Measurements from ENCODE around the gene PEAK1. TPM values are rescaled to one million over a fixed set of nuclear protein-coding genes. Genes with fewer than 3 reads are reported as not detected.

The PEAK1 gene
- total RNA-seq, 2 experiments from 2014 or later = 6.0 to 10.8 TPM

GRCh38 chr15:77070495-77071304 is 349.2 kb downstream of the PEAK1 start, which contains the start of gene TSPAN3:
TSS of gene TSPAN3 (minus strand) at chr15:77071109. CDS start at chr15:77070954, 155 bp downstream.
- peak; percentile 94 for DNase-seq (ENCODE audit: low spot score)
- H4K20me1 ChIP-seq (ENCODE audit: insufficient read depth, low read length) = 0 out of 2 replicates have a peak, but pooled peaks cover 4% of the 10 kb centered on the region
- peak within 1 kb of the TSS; percentile 91 for H3K4me2 ChIP-seq (ENCODE audit: low read length)
- ChIA-PET CTCF (ENCODE audit: unreplicated experiment) (no interaction called here), POLR2A (interaction anchor here (1.1 kb wide), 1 partner anchor 10 kb away, joined by 4 read pairs; no protein-coding TSS in a partner anchor)
- H3K4me1 ChIP-seq (ENCODE audit: insufficient read depth, low read length, poor library complexity, severe bottlenecking) = peaks cover 25% of the 10 kb centered on the region
- H3K27ac ChIP-seq (ENCODE audit: low read depth, low read length, poor library complexity, severe bottlenecking) = no peak within 1 kb of the TSS
- TF ChIP-seq EZH2phosphoT487 (IDR thresholded peaks at IDR 0.05; ENCODE audit: borderline replicate concordance, low read depth, low read length) (no peak), CTCF (conservative IDR thresholded peaks at IDR 0.05; ENCODE audit: low read length) (no peak)
- no peaks in the 10 kb centered on the region for H3K36me3 ChIP-seq (ENCODE audit: insufficient read depth, low read length)
- intact Hi-C loops (cut with micrococcal nuclease; ENCODE audit: unreplicated experiment) = no loop called here
- H3K9me2 ChIP-seq (ENCODE audit: insufficient read depth, low read length) = no peaks in the 10 kb centered on the region
- peak within 1 kb of the TSS; percentile 71 for H3K4me3 ChIP-seq (ENCODE audit: low read depth, low read length, poor library complexity, severe bottlenecking)
- no TSS peak for BruUV-seq (replicated peaks)
- H3K79me2 ChIP-seq (ENCODE audit: insufficient read depth, low read depth, low read length) = no peaks in the 10 kb centered on the region; the same call in 1 of the 2 replicates
- H2AFZ ChIP-seq (ENCODE audit: low read length) = peak within 1 kb of the TSS; percentile 97
- no peaks in the 10 kb centered on the region for H3K9me3 ChIP-seq (ENCODE audit: low read length)

DNA sequence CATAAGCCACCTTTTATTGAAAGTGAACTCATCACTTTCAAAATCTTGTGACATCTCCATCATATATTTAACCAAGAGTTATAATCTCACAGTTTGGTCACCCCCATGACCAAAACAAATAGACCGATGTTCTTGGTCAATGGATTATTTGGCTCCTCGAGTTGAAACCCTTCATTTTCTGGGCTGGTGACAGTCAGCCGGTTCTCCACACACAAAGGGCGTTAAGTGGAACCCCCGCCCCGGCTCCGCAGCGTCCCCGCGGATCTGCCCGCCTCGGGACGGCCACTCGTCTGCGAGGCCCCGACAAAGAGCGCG is 349.8 kb downstream of the PEAK1 start:
- Histone ChIP-seq H4K20me1 (ENCODE audit: insufficient read depth, low read length) (0 out of 2 replicates have a peak, but pooled peaks cover 4% of the 10 kb centered on the region), H3K4me2 (ENCODE audit: low read length) (peak overlapping the region; percentile 91), H3K79me2 (ENCODE audit: insufficient read depth, low read depth, low read length) (no peaks in the 10 kb centered on the region; the same call in 1 of the 2 replicates), H3K27ac (ENCODE audit: low read depth, low read length, poor library complexity, severe bottlenecking) (no peak overlapping the region), H3K9me2 (ENCODE audit: insufficient read depth, low read length) (no peaks in the 10 kb centered on the region), H3K4me3 (ENCODE audit: low read depth, low read length, poor library complexity, severe bottlenecking) (peak overlapping the region; percentile 71), H2AFZ (ENCODE audit: low read length) (no peak overlapping the region; the same call in 1 of the 2 replicates), H3K36me3 (ENCODE audit: insufficient read depth, low read length) (no peaks in the 10 kb centered on the region), H3K9me3 (ENCODE audit: low read length) (no peaks in the 10 kb centered on the region), H3K4me1 (ENCODE audit: insufficient read depth, low read length, poor library complexity, severe bottlenecking) (peaks cover 25% of the 10 kb centered on the region)
- no TSS peak for BruUV-seq (replicated peaks)
- no peak for DNase-seq (ENCODE audit: low spot score)
- intact Hi-C loops (cut with micrococcal nuclease; ENCODE audit: unreplicated experiment) = no loop called here
- TF ChIP-seq EZH2phosphoT487 (IDR thresholded peaks at IDR 0.05; ENCODE audit: borderline replicate concordance, low read depth, low read length) = no peak
- no peak for TF ChIP-seq CTCF (conservative IDR thresholded peaks at IDR 0.05; ENCODE audit: low read length)
- ChIA-PET CTCF (ENCODE audit: unreplicated experiment) (no interaction called here), POLR2A (interaction anchor here (2.9 kb wide), 1 partner anchor 12 kb away, joined by 21 read pairs; no protein-coding TSS in a partner anchor)

Data from OCI-LY7 (cell line).